Measurements from ENCODE around the gene REX1BD. TPM values are rescaled to one million over a fixed set of nuclear protein-coding genes. Genes with fewer than 3 reads are reported as not detected.

Gene REX1BD
- total RNA-seq (2022; extraction: Qiagen RNA extraction; ENCODE audit: low read depth) = 43.0 to 66.6 TPM (median 58.2 TPM) in 5 replicates

DNA sequence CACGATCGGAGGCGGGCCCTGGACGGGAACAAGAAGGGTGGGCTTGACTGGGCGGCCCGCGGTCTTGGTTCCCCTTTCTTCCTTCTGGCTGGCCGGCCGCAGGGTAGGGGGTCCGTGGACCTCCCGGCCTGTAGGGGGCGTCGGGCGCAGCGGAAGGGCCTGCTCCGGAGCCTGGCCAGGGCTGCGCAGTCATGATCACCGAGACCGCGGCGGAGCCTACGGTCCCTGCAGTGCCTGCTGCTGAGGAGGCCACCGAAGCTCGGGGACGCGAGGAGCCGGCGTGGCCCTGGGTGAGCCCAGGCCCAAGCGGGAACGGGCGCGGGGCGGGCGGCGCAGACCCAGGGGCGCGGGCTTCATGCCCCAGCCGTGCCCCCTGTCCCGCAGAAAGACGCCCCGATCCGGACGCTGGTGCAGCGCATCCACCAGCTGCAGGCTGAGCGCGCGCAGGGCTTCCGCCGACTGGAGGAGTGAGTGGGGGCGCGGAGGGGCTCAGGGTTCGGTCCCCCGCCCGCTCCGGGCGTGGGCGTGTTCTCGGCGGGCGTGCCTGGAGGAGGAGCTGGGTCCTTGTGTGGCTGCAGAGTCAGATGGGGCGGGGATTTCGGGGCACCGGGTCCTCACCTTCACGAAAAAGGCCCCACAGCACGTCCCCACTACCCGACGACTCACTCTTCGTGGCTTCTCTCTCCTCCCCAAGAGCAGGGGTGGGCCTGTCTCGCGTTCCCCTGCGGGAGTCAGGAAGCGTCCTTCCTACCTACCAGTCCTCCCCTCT, at the start of gene REX1BD:
Gene REX1BD, plus strand, starts transcription at position 188 of the 769 bp plus-strand sequence. Its CDS starts 4 bp downstream, at position 192.

DNA sequence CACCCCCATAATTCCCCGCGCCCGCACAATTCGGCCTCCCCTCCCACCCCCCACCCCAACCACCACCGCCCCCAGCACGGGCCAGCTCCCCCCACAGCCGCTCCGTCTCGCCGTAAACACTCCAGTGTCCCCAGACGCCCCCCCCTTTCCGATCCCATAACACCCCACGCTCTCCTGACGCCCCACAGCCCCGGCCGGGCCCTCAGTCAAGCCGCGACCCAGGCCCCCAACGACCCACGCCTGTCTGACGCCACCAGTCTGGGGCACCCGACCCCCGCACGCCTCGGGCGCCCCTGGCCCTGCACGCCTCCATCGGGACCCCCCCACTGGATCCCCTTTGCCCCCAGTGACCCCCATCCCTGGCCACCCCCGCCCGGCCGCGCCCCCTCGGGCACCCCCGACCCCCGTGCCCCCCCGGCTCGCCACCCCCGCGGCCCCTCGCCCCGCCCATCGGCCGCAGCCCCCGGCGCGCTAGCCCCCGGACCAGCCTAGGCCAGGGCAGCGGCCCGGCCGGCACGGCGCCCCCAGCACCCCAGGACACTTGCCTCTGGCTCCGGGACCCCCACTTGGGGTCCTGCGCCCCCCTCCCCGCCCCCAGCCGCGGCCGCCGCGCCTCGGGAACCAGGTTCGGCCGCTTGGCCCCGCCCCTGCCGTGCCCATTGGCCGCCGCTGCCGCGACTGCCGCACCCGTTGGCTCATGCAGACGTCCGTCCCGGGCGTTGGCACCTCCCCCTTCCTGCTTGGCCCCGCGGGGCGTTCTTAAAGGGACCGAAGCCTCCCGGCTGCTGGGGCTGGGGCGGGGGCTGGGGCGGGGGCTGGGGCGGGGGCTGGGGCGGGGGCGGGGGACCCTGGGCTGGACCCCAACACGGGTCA, 45.4 kb upstream of the REX1BD start, which contains the start of gene FKBP8:
Gene FKBP8, minus strand, starts transcription at position 633 of the 873 bp plus-strand sequence. CDS start 1,603 bp downstream, outside the sequence.

DNA sequence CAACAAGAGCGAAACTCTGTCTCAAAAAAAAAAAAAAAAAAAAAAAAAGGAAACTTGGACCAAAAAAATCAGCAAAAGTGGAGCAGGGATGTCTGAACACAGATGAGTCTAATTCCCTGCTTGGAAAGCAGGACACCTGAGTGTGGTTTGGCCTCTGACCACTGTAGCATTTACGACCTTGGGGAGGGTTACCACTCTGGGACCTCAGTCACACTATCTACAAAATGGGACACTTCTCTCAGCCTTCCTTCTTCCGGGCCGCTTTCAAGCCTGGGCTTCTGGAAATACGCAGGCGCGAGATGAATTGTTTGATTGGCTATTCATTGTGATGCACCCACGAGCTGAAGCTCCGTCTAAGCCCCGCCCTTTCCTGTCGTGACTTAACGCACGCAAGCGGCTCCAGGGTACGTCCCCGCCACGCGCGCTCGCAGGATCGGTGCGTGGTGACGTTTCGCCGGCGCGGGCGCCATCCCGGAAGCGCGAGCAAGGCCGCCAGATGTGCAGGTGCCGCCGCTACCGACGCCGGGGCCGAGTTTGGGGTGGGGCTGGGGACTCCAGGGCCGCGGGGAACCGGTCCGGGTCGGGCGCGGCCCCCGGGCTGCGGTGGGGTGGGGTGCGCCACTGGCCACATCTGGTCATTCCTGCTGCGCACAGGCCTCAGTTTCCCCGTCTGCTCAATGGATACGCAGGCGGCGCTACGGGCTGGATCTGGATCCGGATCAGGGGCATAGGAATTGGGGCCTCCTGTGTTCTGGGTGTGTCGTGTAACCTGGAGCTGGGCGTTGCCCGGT, 31.0 kb upstream of the REX1BD start, which contains the start of gene KXD1:
Gene KXD1, plus strand, starts transcription at position 460 of the 791 bp plus-strand sequence. CDS start 4,187 bp downstream, outside the sequence.

DNA sequence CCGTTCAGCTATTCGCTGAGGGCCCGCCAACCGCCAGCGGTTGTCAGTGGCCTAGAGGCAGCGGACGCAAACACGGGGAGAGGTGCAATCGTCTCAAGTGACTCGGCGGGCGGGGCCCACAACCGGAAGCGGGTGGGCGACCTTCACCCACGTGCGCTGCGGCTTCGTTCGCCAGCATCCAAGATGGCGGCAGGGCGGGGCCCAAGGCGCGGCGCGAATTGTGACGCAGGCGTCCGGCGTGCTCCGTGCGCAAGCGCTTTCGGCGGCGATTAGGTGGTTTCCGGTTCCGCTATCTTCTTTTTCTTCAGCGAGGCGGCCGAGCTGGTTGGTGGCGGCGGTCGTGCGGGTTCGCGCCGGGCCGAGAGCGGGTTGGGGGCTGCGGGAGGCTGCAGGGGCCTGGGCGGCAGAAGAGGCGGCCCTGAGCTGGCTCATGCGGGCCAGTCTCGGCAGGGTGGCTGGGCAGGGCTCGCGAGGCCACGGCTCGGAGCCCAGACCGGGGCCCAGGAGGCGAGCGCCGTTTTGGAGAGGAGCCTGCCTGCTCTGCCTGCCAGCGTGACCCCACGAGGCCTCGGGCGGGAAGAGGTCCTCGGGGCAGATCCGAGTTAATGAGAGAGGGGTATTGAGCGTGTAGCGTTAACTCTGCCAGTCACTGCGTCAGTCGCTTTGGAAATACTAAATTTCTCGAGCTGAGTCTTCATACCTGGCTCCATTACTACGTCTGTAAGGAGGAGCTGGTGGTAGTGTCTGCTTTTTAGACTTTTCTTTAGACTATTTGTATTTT, 16.8 kb upstream of the REX1BD start, which contains the start of gene UBA52:
Gene UBA52, plus strand, starts transcription at position 294 of the 781 bp plus-strand sequence. CDS start 1,444 bp downstream, outside the sequence.

DNA sequence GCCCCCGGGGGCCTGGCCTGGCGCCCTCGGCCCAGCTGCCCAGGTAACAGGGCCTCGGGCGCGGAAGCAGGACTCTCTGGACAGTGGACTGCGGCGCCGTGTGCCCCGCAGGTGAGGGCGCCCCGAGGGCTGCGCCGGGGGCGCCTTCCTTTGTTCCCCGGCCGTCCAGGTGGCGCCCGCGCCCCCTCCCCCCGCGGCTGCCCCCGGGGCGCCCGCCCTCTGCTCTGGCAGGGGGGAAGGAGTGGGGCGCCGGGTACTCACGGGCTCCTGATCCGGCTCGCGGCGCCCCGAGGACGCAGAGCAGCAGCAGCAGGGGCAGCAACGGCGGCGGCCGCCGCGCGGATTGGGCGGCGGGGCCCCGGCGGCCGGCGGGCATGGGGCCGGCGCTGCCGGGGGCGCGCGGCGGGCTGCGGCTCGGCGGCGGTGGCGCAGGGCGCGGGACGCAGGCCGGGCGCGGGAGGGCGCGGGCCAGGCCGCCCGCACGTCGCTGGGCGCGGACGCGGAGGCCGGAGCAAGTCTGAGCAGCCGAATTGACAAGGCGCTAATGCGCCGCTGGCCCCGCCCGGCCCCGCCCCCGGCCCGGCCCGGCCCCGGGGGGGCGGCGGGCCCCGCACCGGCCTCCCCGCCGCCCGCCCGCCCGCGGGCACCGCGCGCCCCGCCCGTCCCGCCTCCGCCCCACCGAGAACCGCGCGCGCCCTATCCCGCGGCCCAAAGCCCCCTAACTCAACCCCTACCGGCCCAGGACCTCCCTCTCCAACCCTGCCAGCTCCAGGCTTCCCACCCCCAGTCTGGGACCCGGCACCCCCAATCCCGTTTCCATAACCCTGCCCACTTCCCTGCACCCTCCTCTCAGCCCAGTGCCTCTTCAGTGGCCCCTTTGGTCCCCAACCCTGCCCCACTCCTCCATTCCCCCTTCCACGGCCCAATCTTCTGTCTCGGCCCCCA, 18.0 kb downstream of the REX1BD start, which contains the start of gene CRLF1:
Gene CRLF1, minus strand, starts transcription at position 519 of the 945 bp plus-strand sequence. Its CDS starts 143 bp downstream, at position 376.

DNA sequence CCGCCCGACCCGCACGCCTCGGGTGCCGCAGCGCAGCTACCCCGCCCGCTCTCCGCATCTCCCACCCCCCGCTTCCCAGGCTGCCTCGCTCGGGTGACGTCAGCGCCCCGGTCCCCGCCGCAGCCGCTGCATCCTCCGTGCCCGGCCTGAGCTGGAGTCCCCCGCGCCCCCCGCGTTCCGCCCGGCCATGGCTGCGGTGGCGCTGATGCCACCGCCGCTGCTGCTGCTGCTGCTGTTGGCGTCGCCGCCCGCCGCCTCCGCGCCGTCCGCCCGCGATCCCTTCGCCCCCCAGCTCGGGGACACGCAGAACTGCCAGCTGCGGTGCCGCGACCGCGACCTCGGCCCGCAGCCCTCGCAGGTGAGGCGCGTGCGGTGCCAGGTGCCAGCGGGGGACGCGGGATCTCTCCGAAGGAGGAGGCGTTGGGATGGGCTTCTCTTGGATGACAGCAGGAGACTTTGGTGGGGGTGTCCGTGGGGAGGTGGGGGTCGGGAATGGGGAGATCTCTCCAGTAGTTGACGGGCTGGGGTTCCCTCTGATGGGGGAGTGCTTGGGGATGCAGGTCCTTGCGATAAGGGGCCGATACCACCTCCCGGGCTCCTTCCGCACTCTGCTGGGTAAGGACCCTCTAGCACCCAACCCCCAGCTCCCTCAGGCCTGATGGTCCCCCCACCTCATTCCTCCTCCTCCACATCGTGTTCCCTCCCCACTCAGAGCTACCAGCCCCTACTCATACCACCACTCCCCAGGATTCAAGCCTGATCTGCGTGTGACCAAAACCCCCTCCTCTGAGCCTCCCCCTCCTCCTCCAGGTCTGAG, 24.4 kb downstream of the REX1BD start, which contains the start of gene TMEM59L:
Gene TMEM59L, plus strand, starts transcription at position 99 of the 817 bp plus-strand sequence. Its CDS starts 89 bp downstream, at position 188.

DNA sequence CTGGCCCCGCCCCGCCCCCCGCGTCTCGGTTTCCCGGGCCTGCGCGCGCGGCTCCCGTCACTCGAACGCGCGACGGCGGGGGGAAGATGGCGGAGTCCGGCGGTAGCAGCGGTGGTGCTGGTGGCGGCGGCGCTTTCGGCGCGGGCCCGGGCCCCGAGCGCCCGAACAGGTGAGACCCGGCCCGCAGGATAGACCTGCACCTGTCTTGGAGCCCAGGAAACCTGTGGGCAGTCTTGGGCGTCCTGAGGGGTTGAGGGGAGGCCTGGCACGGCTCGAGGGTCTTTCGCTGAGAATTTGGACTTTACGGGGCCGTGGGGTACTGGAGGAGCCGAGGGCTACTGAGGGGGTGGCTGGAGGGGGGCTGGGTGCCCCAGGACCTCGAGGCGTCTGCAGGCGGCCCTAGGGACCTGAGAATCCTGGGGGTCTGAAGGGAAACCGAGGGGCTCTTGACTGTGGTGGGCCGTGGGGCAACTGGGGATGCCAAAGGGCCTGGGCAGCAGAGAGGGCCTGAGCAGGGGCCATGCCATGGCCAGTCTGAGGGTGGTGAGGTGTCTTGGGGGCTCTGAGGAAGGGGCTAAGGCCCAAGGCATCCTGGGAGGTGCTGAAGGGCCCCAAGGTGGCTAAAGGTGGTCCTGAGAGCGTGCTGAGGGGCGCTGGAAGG, 48.5 kb downstream of the REX1BD start, which contains the start of gene KLHL26:
Gene KLHL26, plus strand, starts transcription at position 60 of the 661 bp plus-strand sequence. Its CDS starts 27 bp downstream, at position 87.

Other genes with a start within 250 kb of the REX1BD start
- 2.6 to 3.1 TPM (median 2.6 TPM) in 5 replicates for gene PGPEP1, start 248.2 kb upstream of the REX1BD start, total RNA-seq (2022; extraction: Qiagen RNA extraction; ENCODE audit: low read depth)
- 30.3 to 66.7 TPM (median 56.0 TPM) in 5 replicates for gene GDF15, start 202.6 kb upstream of the REX1BD start, total RNA-seq (2022; extraction: Qiagen RNA extraction; ENCODE audit: low read depth)
- gene LRRC25, start 191.2 kb upstream of the REX1BD start, total RNA-seq (2022; extraction: Qiagen RNA extraction; ENCODE audit: low read depth) = not detected in 5 replicates
- 34.1 to 57.9 TPM (median 51.4 TPM) in 5 replicates for gene SSBP4, start 169.4 kb upstream of the REX1BD start, total RNA-seq (2022; extraction: Qiagen RNA extraction; ENCODE audit: low read depth)
- gene ISYNA1, start 150.7 kb upstream of the REX1BD start, total RNA-seq (2022; extraction: Qiagen RNA extraction; ENCODE audit: low read depth) = 27.1 to 47.3 TPM (median 45.2 TPM) in 5 replicates
- gene ELL, start 66.7 kb upstream of the REX1BD start, total RNA-seq (2022; extraction: Qiagen RNA extraction; ENCODE audit: low read depth) = 3.9 to 6.1 TPM (median 5.6 TPM) in 5 replicates
- gene FKBP8, start 45.2 kb upstream of the REX1BD start, total RNA-seq (2022; extraction: Qiagen RNA extraction; ENCODE audit: low read depth) = 116 to 161 TPM (median 147 TPM) in 5 replicates
- 81.6 to 108 TPM (median 102 TPM) in 5 replicates for gene KXD1, start 30.9 kb upstream of the REX1BD start, total RNA-seq (2022; extraction: Qiagen RNA extraction; ENCODE audit: low read depth)
- 1,017 to 1,354 TPM (median 1,138 TPM) in 5 replicates for gene UBA52, start 16.9 kb upstream of the REX1BD start, total RNA-seq (2022; extraction: Qiagen RNA extraction; ENCODE audit: low read depth)
- gene CRLF1, start 18.0 kb downstream of the REX1BD start, total RNA-seq (2022; extraction: Qiagen RNA extraction; ENCODE audit: low read depth) = 1.1 to 4.2 TPM (median 3.3 TPM) in 5 replicates
- 3.8 to 6.7 TPM (median 5.8 TPM) in 5 replicates for gene TMEM59L, start 24.1 kb downstream of the REX1BD start, total RNA-seq (2022; extraction: Qiagen RNA extraction; ENCODE audit: low read depth)
- 2.4 to 4.7 TPM (median 2.9 TPM) in 5 replicates for gene KLHL26, start 48.2 kb downstream of the REX1BD start, total RNA-seq (2022; extraction: Qiagen RNA extraction; ENCODE audit: low read depth)
- 3.2 to 5.4 TPM (median 4.1 TPM) in 5 replicates for gene CRTC1, start 94.9 kb downstream of the REX1BD start, total RNA-seq (2022; extraction: Qiagen RNA extraction; ENCODE audit: low read depth)
- gene COMP, start 202.5 kb downstream of the REX1BD start, total RNA-seq (2022; extraction: Qiagen RNA extraction; ENCODE audit: low read depth) = 0.08 to 0.10 TPM in 2 of 5 replicates, not detected in the others
- gene UPF1, start 243.2 kb downstream of the REX1BD start, total RNA-seq (2022; extraction: Qiagen RNA extraction; ENCODE audit: low read depth) = 33.1 to 43.0 TPM (median 41.9 TPM) in 5 replicates

Data from A549 treated with RU486 at 1 μM for 4 hours (cell line).